ENCODE measurements around the gene LIMS1. TPM values are rescaled to one million over a fixed set of nuclear protein-coding genes. Genes with fewer than 3 reads are reported as not detected.
"Not testable (repeated sequence)": the region's sequence is repeated elsewhere in the genome, so short reads cannot be mapped to it uniquely, and the experiment has no call there.

LIMS1 gene
- total and polyA plus RNA-seq, 2 donors (not counting 3 experiments of a cell fraction or from before 2014, with no cell fraction given) = 153 to 229 TPM

GRCh38 chr2:108678198-108678651, 144.0 kb downstream of the LIMS1 start:
- H3K4me3 ChIP-seq (replicated peaks in 1 of 3; ENCODE audit: insufficient read depth in 1 of 3, low read depth in 1 of 3, low read length in 3 of 3); H2AFZ ChIP-seq (ENCODE audit: low read depth, low read length); dilution Hi-C loops (cut with MboI; ENCODE audit: extremely low pct_ligation_motif_present, low sequenced_read_pairs); H4K20me1 ChIP-seq (replicated peaks; ENCODE audit: control insufficient read depth, extremely low read depth, insufficient read depth, low read length); BruUV-seq (replicated peaks); H3K9me3 ChIP-seq (replicated peaks; ENCODE audit: control insufficient read depth, insufficient read depth, low read length); H3K9me1 ChIP-seq (replicated peaks; ENCODE audit: control insufficient read depth, extremely low read depth, insufficient read depth, low read length); H3K36me3 ChIP-seq (ENCODE audit: control insufficient read depth in 2 of 2, extremely low read depth in 1 of 2, insufficient read depth in 2 of 2, low read length in 2 of 2); H3K79me2 ChIP-seq (ENCODE audit: control insufficient read depth, insufficient read depth, low read length); FAIRE-seq; H3K27me3 ChIP-seq (ENCODE audit: control insufficient read depth in 2 of 2, insufficient read depth in 2 of 2, low read length in 2 of 2): not testable (repeated sequence)
- DNase-seq (ENCODE audit: low read depth, low spot score) = peak; percentile 96
- intact Hi-C loops (cut with micrococcal nuclease) = loop anchor here (1.0 to 2.0 kb wide), 3 partner anchors 41 to 84 kb away; no protein-coding TSS in a partner anchor
- Histone ChIP-seq H3K9ac (replicated peaks; ENCODE audit: extremely low read depth, insufficient read depth, low read length) (peak overlapping the region; percentile 47), H3K27ac (ENCODE audit: insufficient read depth, low read depth, low read length) (peak overlapping the region; percentile 94), H3K4me1 (ENCODE audit: control insufficient read depth, extremely low read depth, insufficient read depth, low read length) (peaks cover 25% of the 10 kb centered on the region), H3K4me2 (ENCODE audit: insufficient read depth, low read length) (peak overlapping the region; percentile 51)
- ChIA-PET POLR2A (interaction anchor here (0.6 to 1.2 kb wide), 2 partner anchors 41 to 92 kb away, joined by 3 read pairs; no protein-coding TSS in a partner anchor), CTCF (interaction anchor here (1.1 to 1.4 kb wide), 2 partner anchors 41 to 61 kb away, joined by 3 to 11 read pairs; no protein-coding TSS in a partner anchor)
- TF ChIP-seq POLR2A (IDR thresholded peaks at IDR 0.05; ENCODE audit: low read depth, low read length) (peak; percentile 66), POLR2AphosphoS5 (IDR thresholded peaks at IDR 0.05; ENCODE audit: insufficient read depth, low read depth, low read length) (peak; percentile 86), JUN (IDR thresholded peaks at IDR 0.05; ENCODE audit: borderline replicate concordance, insufficient read depth, insufficient read length, low read depth) (peak; percentile 76), FOS (IDR thresholded peaks at IDR 0.05; ENCODE audit: borderline replicate concordance, insufficient read depth, low read length) (peak; percentile 52), GATA2 (IDR thresholded peaks at IDR 0.05; ENCODE audit: insufficient read depth, insufficient read length, low read depth, low read length) (peak; percentile 98)

- H3K4me2 ChIP-seq (ENCODE audit: insufficient read depth, low read length); dilution Hi-C loops (cut with MboI; ENCODE audit: extremely low pct_ligation_motif_present, low sequenced_read_pairs); H4K20me1 ChIP-seq (replicated peaks; ENCODE audit: control insufficient read depth, extremely low read depth, insufficient read depth, low read length); H3K9me3 ChIP-seq (replicated peaks; ENCODE audit: control insufficient read depth, insufficient read depth, low read length); POLR2A ChIA-PET; FAIRE-seq; H3K79me2 ChIP-seq (ENCODE audit: control insufficient read depth, insufficient read depth, low read length); BruUV-seq (replicated peaks); intact Hi-C loops (cut with micrococcal nuclease); CTCF ChIA-PET; H3K4me3 ChIP-seq (replicated peaks in 1 of 3; ENCODE audit: insufficient read depth in 1 of 3, low read depth in 1 of 3, low read length in 3 of 3); H3K9me1 ChIP-seq (replicated peaks; ENCODE audit: control insufficient read depth, extremely low read depth, insufficient read depth, low read length); H3K27ac ChIP-seq (ENCODE audit: insufficient read depth, low read depth, low read length); H3K9ac ChIP-seq (replicated peaks; ENCODE audit: extremely low read depth, insufficient read depth, low read length); H2AFZ ChIP-seq (ENCODE audit: low read depth, low read length); DNase-seq (ENCODE audit: low read depth, low spot score); H3K36me3 ChIP-seq (ENCODE audit: control insufficient read depth in 2 of 2, extremely low read depth in 1 of 2, insufficient read depth in 2 of 2, low read length in 2 of 2); H3K27me3 ChIP-seq (ENCODE audit: control insufficient read depth in 2 of 2, insufficient read depth in 2 of 2, low read length in 2 of 2): not testable (repeated sequence)
- H3K4me1 ChIP-seq (ENCODE audit: control insufficient read depth, extremely low read depth, insufficient read depth, low read length) = peaks cover 25% of the 10 kb centered on the region
Measured at GRCh38 chr2:108680805-108681204, 146.5 kb downstream of the LIMS1 start.

- not testable (repeated sequence) for FAIRE-seq
- peak; percentile 63 for DNase-seq (ENCODE audit: low read depth, low spot score)
Measured at GRCh38 chr2:108688818-108689756, 154.8 kb downstream of the LIMS1 start.

More at GRCh38 chr2:108688818-108689756, 154.8 kb downstream of the LIMS1 start:
- H4K20me1 ChIP-seq (replicated peaks; ENCODE audit: control insufficient read depth, extremely low read depth, insufficient read depth, low read length); H3K9me1 ChIP-seq (replicated peaks; ENCODE audit: control insufficient read depth, extremely low read depth, insufficient read depth, low read length); H2AFZ ChIP-seq (ENCODE audit: low read depth, low read length); H3K4me3 ChIP-seq (replicated peaks in 1 of 3; ENCODE audit: insufficient read depth in 1 of 3, low read depth in 1 of 3, low read length in 3 of 3); dilution Hi-C loops (cut with MboI; ENCODE audit: extremely low pct_ligation_motif_present, low sequenced_read_pairs); H3K9ac ChIP-seq (replicated peaks; ENCODE audit: extremely low read depth, insufficient read depth, low read length); CTCF ChIA-PET; H3K27me3 ChIP-seq (ENCODE audit: control insufficient read depth in 2 of 2, insufficient read depth in 2 of 2, low read length in 2 of 2); BruUV-seq (replicated peaks); H3K27ac ChIP-seq (ENCODE audit: insufficient read depth, low read depth, low read length); H3K4me2 ChIP-seq (ENCODE audit: insufficient read depth, low read length); intact Hi-C loops (cut with micrococcal nuclease); H3K9me3 ChIP-seq (replicated peaks; ENCODE audit: control insufficient read depth, insufficient read depth, low read length); H3K79me2 ChIP-seq (ENCODE audit: control insufficient read depth, insufficient read depth, low read length); POLR2A ChIA-PET; H3K4me1 ChIP-seq (ENCODE audit: control insufficient read depth, extremely low read depth, insufficient read depth, low read length); H3K36me3 ChIP-seq (ENCODE audit: control insufficient read depth in 2 of 2, extremely low read depth in 1 of 2, insufficient read depth in 2 of 2, low read length in 2 of 2): not testable (repeated sequence)

Data from endothelial cell of umbilical vein (primary cell).